ENCODE results near the gene SNRPB.
"Not testable (repeated sequence)": the region's sequence is repeated elsewhere in the genome, so short reads cannot be mapped to it uniquely, and the experiment has no call there.

SNRPB gene

DNA sequence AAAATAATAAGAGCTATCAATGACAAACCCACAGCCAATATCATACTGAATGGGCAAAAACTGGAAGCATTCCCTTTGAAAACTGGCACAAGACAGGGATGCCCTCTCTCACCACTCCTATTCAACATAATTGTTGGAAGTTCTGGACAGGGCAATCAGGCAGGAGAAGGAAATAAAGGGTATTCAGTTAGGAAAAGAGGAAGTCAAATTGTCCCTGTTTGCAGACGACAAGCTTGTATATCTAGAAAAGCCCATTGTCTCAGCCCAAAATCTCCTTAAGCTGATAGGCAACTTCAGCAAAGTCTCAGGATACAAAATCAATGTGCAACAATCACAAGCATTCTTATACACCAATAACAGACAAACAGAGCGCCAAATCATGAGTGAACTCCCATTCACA lies 34.2 kb upstream of the SNRPB start:
- H3K27me3 ChIP-seq (ENCODE audit: control insufficient read depth, insufficient read depth, low read length); H3K4me3 ChIP-seq (ENCODE audit: low read length); H3K4me1 ChIP-seq (ENCODE audit: control insufficient read depth, insufficient read depth, low read length); H3K9ac ChIP-seq (ENCODE audit: low read length); H3K36me3 ChIP-seq (ENCODE audit: control insufficient read depth, insufficient read depth, low read length); H3K27ac ChIP-seq (ENCODE audit: low read depth, low read length): not testable (repeated sequence)

DNA sequence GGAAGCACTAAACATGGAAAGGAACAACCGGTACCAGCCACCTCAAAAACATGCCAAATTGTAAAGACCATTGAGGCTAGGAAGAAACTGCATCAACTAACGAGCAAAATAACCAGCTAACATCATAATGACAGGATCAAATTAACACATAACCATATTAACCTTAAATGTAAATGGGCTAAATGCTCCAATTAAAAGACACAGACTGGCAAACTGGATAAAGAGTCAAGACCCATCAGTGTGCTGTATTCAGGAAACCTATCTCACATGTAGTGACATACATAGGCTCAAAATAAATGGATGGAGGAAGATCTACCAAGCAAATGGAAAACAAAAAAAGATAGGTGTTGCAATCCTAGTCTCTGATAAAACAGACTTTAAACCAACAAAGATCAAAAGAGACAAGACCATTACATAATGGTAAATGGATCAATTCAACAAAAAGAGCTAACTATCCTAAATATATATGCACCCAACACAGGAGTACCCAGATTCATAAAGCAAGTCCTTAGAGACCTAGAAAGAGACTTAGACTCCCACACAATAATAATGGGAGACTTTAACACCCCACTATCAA lies 32.3 kb upstream of the SNRPB start:
- not testable (repeated sequence) for H3K27ac ChIP-seq (ENCODE audit: low read depth, low read length); H3K9ac ChIP-seq (ENCODE audit: low read length); H3K27me3 ChIP-seq (ENCODE audit: control insufficient read depth, insufficient read depth, low read length); H3K4me1 ChIP-seq (ENCODE audit: control insufficient read depth, insufficient read depth, low read length); H3K4me3 ChIP-seq (ENCODE audit: low read length); H3K36me3 ChIP-seq (ENCODE audit: control insufficient read depth, insufficient read depth, low read length)

DNA sequence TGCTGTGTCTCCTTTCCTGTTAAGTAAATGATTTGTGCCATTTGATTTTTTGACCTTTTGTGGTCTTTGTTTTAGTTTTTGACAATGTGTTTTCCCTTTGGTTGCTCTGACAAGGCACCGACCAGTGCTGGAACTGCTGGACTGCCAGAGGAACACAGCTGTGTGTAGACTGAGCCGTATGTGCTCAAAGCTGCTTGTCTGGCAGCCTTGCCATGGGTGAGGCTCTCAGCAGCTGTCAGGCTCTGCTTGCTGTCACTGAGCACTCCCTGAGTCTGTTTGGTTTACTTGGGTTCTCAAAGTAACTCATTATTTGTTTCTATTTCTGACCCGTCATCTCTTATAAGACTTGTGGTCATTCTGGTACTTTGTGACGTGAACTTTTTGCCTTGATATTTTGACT lies 15.1 kb upstream of the SNRPB start:
- Histone ChIP-seq H3K36me3 (ENCODE audit: control insufficient read depth, insufficient read depth, low read length) (peaks cover 18% of the 10 kb centered on the region), H3K27me3 (ENCODE audit: control insufficient read depth, insufficient read depth, low read length) (no peaks in the 10 kb centered on the region), H3K4me1 (ENCODE audit: control insufficient read depth, insufficient read depth, low read length) (no peaks in the 10 kb centered on the region), H3K4me3 (ENCODE audit: low read length) (no peak overlapping the region), H3K9ac (ENCODE audit: low read length) (no peak overlapping the region), H3K27ac (ENCODE audit: low read depth, low read length) (no peak overlapping the region)

DNA sequence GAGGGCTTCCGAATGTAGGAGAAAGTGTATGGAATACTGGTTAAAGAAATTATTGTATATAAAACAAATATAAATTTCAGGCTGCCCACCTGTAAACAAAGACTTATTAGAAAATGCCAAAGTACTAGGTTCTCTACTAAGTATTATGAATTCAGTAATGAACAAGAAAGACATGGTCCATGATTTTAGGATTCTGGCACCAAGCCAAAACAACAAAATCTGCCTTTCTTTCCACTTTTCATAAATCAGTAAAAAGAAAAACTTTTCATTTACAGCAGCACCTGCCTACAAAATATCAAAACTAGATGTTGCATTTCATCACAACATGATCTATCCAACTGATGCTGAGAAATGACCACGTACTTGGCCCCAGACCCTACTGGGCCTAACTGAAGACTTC lies 14.5 kb upstream of the SNRPB start:
- Histone ChIP-seq H3K4me1 (ENCODE audit: control insufficient read depth, insufficient read depth, low read length) (no peaks in the 10 kb centered on the region), H3K4me3 (ENCODE audit: low read length) (no peak overlapping the region), H3K36me3 (ENCODE audit: control insufficient read depth, insufficient read depth, low read length) (peaks cover 18% of the 10 kb centered on the region), H3K27ac (ENCODE audit: low read depth, low read length) (no peak overlapping the region), H3K27me3 (ENCODE audit: control insufficient read depth, insufficient read depth, low read length) (no peaks in the 10 kb centered on the region), H3K9ac (ENCODE audit: low read length) (no peak overlapping the region)

DNA sequence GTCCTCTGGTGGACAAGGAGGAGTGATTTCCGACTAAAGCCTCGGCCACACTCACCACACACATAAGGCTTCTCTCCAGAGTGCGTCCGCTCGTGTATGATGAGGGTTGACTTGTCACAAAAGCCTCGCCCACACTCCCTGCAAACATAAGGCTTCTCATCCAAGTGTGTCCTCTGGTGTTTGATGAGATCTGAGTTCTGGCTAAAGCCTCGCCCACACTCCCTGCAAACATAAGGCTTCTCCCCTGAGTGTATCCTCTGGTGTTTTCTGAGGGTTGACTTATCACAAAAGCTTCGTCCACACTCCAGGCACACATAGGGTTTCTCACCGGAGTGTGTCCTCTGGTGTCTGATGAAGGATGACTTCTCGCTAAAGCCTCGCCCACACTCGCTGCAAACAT lies 12.9 kb upstream of the SNRPB start:
- no peaks in the 10 kb centered on the region for H3K27me3 ChIP-seq (ENCODE audit: control insufficient read depth, insufficient read depth, low read length)
- no peak overlapping the region for H3K27ac ChIP-seq (ENCODE audit: low read depth, low read length)

DNA sequence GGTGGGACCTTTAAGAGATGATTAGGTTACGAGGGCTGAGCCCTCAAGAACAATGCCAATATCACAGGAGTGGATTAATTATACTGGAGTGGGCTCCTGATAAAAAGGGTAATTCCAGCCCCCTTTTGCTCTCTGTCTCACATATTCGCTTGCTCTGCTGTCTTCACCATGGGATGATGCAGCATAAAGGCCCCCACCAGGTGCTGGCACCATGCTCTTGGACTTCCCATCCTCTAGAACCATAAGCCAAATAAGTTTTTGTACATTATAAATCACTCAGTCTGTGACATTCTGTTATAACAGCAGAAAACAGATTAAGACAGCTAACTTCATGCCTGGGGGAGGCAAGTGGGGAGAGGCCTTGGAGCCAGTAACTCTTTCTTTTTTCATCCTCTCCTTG lies 9.8 kb upstream of the SNRPB start:
- Histone ChIP-seq H3K27me3 (ENCODE audit: control insufficient read depth, insufficient read depth, low read length) (no peaks in the 10 kb centered on the region), H3K4me3 (ENCODE audit: low read length) (no peak overlapping the region), H3K9ac (ENCODE audit: low read length) (no peak overlapping the region), H3K27ac (ENCODE audit: low read depth, low read length) (no peak overlapping the region), H3K4me1 (ENCODE audit: control insufficient read depth, insufficient read depth, low read length) (no peaks in the 10 kb centered on the region), H3K36me3 (ENCODE audit: control insufficient read depth, insufficient read depth, low read length) (peaks cover 18% of the 10 kb centered on the region)

More for the DNA sequence above, 12.9 kb upstream of the SNRPB start:
- Histone ChIP-seq H3K36me3 (ENCODE audit: control insufficient read depth, insufficient read depth, low read length) (peaks cover 18% of the 10 kb centered on the region), H3K4me1 (ENCODE audit: control insufficient read depth, insufficient read depth, low read length) (no peaks in the 10 kb centered on the region), H3K9ac (ENCODE audit: low read length) (no peak overlapping the region), H3K4me3 (ENCODE audit: low read length) (no peak overlapping the region)

DNA sequence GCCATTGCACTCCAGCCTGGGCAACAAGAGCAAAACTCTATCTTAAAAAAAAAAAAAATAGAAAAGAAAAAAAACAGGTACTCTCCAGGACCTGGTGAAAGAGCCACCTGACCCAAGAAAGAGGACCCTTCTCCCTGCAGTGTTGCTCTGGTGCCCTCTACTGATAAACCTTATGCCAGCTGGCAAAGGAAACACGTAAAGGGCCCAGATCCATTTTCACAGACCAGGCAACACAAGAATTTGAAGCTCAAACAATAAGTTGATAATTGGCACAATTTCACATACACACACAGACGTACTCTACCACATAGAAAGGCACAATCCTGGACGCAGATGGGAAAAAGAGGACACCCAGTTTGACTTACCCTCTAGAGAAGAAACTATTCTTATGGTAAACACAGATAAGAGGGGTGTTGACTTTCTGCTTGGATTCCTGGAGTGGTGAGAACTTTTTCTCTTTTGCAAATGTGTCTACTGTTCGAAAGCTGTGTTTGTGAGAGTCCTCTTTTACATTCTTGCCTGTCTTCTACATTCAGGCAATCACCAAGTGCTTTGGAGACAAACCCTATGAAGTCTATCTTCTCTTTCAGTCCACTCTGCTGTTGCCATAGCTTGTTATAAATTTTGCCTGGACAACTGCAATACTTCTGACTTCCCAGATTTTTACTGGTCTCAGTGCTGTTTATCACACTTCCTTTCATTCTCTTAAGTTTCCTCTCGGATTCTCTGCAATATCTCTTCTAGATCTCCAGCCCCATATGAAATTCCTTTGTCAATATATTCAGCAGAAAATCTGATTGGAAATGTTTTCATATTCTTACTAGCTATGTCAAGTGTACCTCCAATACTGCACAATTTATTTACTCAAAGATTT lies 6.4 kb upstream of the SNRPB start:
- Histone ChIP-seq H3K36me3 (ENCODE audit: control insufficient read depth, insufficient read depth, low read length) (no peaks in the 10 kb centered on the region), H3K9ac (ENCODE audit: low read length) (no peak overlapping the region), H3K4me3 (ENCODE audit: low read length) (no peak overlapping the region), H3K27me3 (ENCODE audit: control insufficient read depth, insufficient read depth, low read length) (no peaks in the 10 kb centered on the region), H3K4me1 (ENCODE audit: control insufficient read depth, insufficient read depth, low read length) (no peaks in the 10 kb centered on the region), H3K27ac (ENCODE audit: low read depth, low read length) (no peak overlapping the region)

DNA sequence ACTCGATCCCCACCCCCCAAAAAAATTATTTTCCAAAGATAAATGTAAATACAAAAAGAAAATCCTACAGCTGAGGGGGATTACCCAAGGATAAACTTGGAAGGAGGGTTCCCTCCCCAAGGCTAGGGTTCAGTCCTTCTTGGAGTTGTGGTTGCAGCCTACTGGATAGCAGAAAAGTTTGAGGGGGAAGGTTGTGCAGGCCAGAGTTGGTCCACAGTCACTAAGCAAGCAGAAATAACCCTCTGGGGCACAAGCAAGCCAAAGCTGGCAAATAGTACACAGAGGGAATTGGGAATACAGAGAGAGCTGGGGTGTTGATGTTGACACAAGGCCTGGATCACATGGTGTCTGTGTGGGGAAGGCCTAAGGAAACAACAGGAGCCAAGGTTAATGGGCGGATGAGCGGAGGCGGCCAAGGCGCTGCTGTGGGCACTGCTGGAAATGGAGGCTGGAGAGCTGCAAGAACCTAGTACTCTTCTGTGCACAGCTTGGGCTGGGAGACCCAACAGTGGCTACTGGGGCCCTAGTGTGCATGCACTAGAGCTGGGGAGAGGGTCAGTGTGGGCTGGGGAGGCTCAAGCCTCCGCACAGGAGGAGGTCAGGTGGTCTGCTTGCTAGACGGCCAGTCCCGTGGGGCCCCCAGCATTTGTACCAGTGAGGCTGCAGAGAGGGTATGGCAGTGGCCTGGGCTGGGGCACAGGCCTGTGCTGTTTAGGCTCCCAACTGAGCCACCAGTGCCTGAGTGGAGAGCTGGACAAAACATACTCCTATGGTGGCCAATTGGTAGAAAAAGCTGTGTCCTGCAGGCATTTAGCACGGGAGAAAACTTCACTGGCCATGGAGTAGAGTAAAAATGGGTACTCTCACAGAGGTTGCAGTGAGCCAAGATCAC lies 5.5 kb upstream of the SNRPB start:
- no peak overlapping the region for H3K9ac ChIP-seq (ENCODE audit: low read length)
- peaks cover 2% of the 10 kb centered on the region for H3K4me1 ChIP-seq (ENCODE audit: control insufficient read depth, insufficient read depth, low read length)
- H3K4me3 ChIP-seq (ENCODE audit: low read length), result no peak overlapping the region
- no peaks in the 10 kb centered on the region for H3K36me3 ChIP-seq (ENCODE audit: control insufficient read depth, insufficient read depth, low read length)
- no peak overlapping the region for H3K27ac ChIP-seq (ENCODE audit: low read depth, low read length)
- no peaks in the 10 kb centered on the region for H3K27me3 ChIP-seq (ENCODE audit: control insufficient read depth, insufficient read depth, low read length)

DNA sequence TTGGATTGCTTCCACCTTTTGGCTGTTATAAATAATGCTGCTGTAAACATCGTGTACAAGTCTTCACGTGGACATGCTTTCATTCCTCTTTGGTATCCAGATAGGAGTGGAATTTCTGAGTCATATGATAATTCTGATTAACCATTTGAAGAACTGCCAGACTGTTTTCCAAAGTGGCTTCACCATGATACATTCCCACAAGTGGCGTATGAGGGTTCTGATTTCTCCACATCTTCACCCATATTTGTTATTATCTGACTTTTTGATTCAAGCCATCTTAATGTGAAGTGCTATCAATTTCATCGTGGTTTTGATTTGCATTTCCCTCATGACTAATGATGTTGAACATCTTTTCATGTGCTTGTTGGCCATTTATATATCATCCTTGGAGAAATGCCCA lies 2.9 kb upstream of the SNRPB start:
- Histone ChIP-seq H3K4me1 (ENCODE audit: control insufficient read depth, insufficient read depth, low read length) (peaks cover 13% of the 10 kb centered on the region), H3K4me3 (ENCODE audit: low read length) (no peak overlapping the region), H3K9ac (ENCODE audit: low read length) (no peak overlapping the region), H3K27ac (ENCODE audit: low read depth, low read length) (no peak overlapping the region), H3K27me3 (ENCODE audit: control insufficient read depth, insufficient read depth, low read length) (no peaks in the 10 kb centered on the region), H3K36me3 (ENCODE audit: control insufficient read depth, insufficient read depth, low read length) (no peaks in the 10 kb centered on the region)

DNA sequence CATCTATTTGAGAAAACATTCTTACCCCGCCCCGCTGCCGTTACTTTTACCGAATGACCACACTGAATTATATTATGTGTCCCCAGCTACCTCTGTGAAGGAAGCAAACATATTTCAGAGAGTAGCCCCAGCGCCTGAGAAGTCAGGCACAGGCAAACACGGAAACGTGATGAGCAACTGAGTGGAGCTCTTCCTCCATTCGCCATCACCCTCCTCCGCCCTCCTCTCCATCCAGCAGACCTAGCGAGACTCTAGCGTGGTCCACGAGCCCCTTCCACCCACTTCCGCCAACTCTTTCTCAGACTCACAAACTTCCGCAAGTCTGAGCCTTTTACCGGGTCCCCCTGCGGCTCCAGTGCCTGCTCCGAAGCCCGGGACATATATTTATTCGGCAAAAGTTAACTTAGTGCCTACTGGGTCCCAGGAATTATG lies 582 bp downstream of the SNRPB start:
- Histone ChIP-seq H3K9ac (ENCODE audit: low read length) (peak overlapping the region; percentile 91), H3K4me3 (ENCODE audit: low read length) (peak overlapping the region; percentile 82), H3K4me1 (ENCODE audit: control insufficient read depth, insufficient read depth, low read length) (peaks cover 13% of the 10 kb centered on the region), H3K27ac (ENCODE audit: low read depth, low read length) (peak overlapping the region; percentile 82), H3K36me3 (ENCODE audit: control insufficient read depth, insufficient read depth, low read length) (peaks cover 13% of the 10 kb centered on the region), H3K27me3 (ENCODE audit: control insufficient read depth, insufficient read depth, low read length) (no peaks in the 10 kb centered on the region)

DNA sequence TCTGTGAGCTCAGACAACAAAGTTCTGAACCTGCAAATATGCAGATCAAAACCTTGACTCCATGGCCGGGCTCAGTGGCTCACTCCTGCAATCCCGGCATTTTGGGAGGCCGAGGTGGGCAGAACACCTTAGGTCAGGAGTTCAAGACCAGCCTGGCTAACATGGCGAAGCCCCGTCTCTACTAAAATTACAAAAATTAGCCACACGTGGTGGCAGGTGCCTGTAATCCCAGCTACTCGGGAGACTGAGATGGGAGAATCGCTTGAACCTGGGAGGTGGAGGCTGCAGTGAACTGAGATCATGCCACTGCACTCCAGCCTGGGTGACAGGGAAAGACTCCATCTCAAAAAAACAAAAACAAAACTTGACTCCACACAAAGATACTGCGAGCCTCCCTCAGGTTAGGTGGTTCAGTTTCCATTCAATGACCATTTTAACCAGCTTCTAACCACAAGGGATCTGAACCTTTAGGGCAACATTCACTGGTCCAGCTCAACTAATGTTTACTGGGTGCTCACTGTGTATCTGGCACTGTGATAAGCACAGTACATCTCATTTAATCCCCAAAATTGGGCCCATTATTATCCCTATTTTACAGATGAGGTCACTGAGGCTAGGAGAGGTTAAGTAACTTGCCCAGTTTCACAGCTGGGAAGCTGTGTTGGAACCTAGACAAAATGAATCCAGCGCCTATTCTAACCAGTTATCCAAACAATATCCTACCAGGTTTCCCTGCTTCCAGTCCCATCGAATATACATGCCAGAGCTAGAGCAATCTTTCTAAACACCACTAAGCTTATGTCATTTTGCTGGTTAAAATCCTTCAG lies 1.8 kb downstream of the SNRPB start:
- peak overlapping the region; percentile 82 for H3K4me3 ChIP-seq (ENCODE audit: low read length)
- H3K4me1 ChIP-seq (ENCODE audit: control insufficient read depth, insufficient read depth, low read length), result peaks cover 13% of the 10 kb centered on the region
- H3K27me3 ChIP-seq (ENCODE audit: control insufficient read depth, insufficient read depth, low read length), result no peaks in the 10 kb centered on the region
- no peak overlapping the region for H3K27ac ChIP-seq (ENCODE audit: low read depth, low read length)
- no peak overlapping the region for H3K9ac ChIP-seq (ENCODE audit: low read length)
- H3K36me3 ChIP-seq (ENCODE audit: control insufficient read depth, insufficient read depth, low read length), result peaks cover 18% of the 10 kb centered on the region

DNA sequence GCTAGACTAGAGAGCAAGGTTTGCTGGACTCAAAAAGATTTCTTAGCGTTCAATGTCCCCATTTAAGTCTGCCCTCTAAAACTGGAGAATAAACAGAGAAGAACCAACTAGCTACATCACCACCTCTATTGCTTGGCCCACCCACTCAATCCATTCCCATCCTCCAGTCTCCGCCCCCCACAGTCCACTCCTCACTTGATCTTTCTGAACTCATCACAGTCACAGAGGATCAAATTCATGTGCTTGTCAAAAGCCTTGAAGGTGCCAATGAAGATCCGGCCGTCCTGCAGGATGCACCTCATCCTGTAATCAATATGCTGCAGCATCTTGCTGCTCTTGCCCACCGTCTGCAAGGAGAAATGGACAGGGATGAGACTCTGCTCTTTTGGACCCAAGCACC lies 3.2 kb downstream of the SNRPB start:
- peaks cover 13% of the 10 kb centered on the region for H3K4me1 ChIP-seq (ENCODE audit: control insufficient read depth, insufficient read depth, low read length)
- no peak overlapping the region for H3K9ac ChIP-seq (ENCODE audit: low read length)
- peaks cover 32% of the 10 kb centered on the region for H3K36me3 ChIP-seq (ENCODE audit: control insufficient read depth, insufficient read depth, low read length)
- H3K4me3 ChIP-seq (ENCODE audit: low read length), result no peak overlapping the region
- H3K27ac ChIP-seq (ENCODE audit: low read depth, low read length), result no peak overlapping the region
- H3K27me3 ChIP-seq (ENCODE audit: control insufficient read depth, insufficient read depth, low read length), result no peaks in the 10 kb centered on the region
